ENCODE data around the gene CKB.

CKB gene

GRCh38 chr14:103539056-103539825 is 16.6 kb upstream of the CKB start:
- DNase-seq (ENCODE audit: low read depth, low spot score): no peak
- no peak overlapping the region for H3K4me3 ChIP-seq (ENCODE audit: low read depth, low read length)
- CTCF ChIA-PET: interaction anchor here (0.8 to 20.9 kb wide), 5 partner anchors 11 to 37 kb away, joined by 3 to 368 read pairs (median 3); partner anchors contain the start of genes BAG5, CKB, COA8 and TRMT61A
- TF ChIP-seq, protein P1, sequence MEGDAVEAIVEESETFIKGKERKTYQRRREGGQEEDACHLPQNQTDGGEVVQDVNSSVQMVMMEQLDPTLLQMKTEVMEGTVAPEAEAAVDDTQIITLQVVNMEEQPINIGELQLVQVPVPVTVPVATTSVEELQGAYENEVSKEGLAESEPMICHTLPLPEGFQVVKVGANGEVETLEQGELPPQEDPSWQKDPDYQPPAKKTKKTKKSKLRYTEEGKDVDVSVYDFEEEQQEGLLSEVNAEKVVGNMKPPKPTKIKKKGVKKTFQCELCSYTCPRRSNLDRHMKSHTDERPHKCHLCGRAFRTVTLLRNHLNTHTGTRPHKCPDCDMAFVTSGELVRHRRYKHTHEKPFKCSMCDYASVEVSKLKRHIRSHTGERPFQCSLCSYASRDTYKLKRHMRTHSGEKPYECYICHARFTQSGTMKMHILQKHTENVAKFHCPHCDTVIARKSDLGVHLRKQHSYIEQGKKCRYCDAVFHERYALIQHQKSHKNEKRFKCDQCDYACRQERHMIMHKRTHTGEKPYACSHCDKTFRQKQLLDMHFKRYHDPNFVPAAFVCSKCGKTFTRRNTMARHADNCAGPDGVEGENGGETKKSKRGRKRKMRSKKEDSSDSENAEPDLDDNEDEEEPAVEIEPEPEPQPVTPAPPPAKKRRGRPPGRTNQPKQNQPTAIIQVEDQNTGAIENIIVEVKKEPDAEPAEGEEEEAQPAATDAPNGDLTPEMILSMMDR (IDR thresholded peaks at IDR 0.05; ENCODE audit: insufficient read depth, low read length, missing control alignments): no peak
- POLR2A ChIA-PET: no interaction called here

GRCh38 chr14:103538291-103539055 is 15.8 kb upstream of the CKB start:
- DNase-seq (ENCODE audit: low read depth, low spot score): no peak
- ChIA-PET CTCF (interaction anchor here (0.8 to 20.9 kb wide), 5 partner anchors 11 to 36 kb away, joined by 3 to 368 read pairs (median 3); partner anchors contain the start of genes BAG5, CKB and COA8), POLR2A (no interaction called here)
- no peak overlapping the region for H3K4me3 ChIP-seq (ENCODE audit: low read depth, low read length)
- TF ChIP-seq, protein P1 (IDR thresholded peaks at IDR 0.05; ENCODE audit: insufficient read depth, low read length, missing control alignments): no peak

GRCh38 chr14:103537175-103537990 is 14.8 kb upstream of the CKB start:
- no peak overlapping the region for H3K4me3 ChIP-seq (ENCODE audit: low read depth, low read length)
- no peak for DNase-seq (ENCODE audit: low read depth, low spot score)
- ChIA-PET POLR2A (no interaction called here), CTCF (interaction anchor here (0.8 to 20.9 kb wide), 4 partner anchors 9 to 19 kb away, joined by 3 to 368 read pairs (median 6); partner anchors contain the start of gene CKB)
- TF ChIP-seq, protein P1 (IDR thresholded peaks at IDR 0.05; ENCODE audit: insufficient read depth, low read length, missing control alignments): no peak

DNA sequence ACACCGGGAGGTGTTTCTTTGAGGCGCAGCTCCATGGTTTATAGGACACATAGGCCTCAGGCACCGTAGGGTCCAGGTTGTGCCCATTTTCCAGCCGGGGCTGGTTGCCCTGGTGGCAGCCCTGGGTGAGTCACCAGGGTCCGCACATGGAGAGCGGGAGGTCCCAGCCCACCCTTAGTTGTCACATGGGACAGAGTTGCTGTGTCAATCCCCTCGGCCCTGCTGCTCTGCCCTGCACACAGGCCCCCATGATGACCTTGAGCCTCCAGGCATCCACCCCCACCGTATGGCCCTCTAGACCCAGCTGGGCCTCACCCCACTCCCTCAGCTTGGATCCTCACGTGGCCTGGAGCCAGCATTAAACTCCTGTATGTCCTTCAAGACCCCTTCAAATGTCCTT is 14.1 kb upstream of the CKB start:
- TF ChIP-seq, protein P1 (IDR thresholded peaks at IDR 0.05; ENCODE audit: insufficient read depth, low read length, missing control alignments): no peak
- ChIA-PET POLR2A (no interaction called here), CTCF (interaction anchor here (1.6 to 20.9 kb wide), 2 partner anchors 10 to 17 kb away, joined by 8 to 368 read pairs; partner anchors contain the start of gene CKB)
- H3K4me3 ChIP-seq (ENCODE audit: low read depth, low read length): no peak overlapping the region
- DNase-seq (ENCODE audit: low read depth, low spot score): no peak

- no peak overlapping the region for H3K4me3 ChIP-seq (ENCODE audit: low read depth, low read length)
- no peak for DNase-seq (ENCODE audit: low read depth, low spot score)
- CTCF ChIA-PET: interaction anchor here (1.6 to 20.9 kb wide), 2 partner anchors 11 to 16 kb away, joined by 8 to 368 read pairs; partner anchors contain the start of gene CKB
- TF ChIP-seq, protein P1 (IDR thresholded peaks at IDR 0.05; ENCODE audit: insufficient read depth, low read length, missing control alignments): no peak
- POLR2A ChIA-PET: no interaction called here
These were observed 13.4 kb upstream of the CKB start for GRCh38 chr14:103535891-103536565.

Measured in AG04449 (cell line).